ENCODE data around the gene CDKAL1.
"Not testable (repeated sequence)": the region's sequence is repeated elsewhere in the genome, so short reads cannot be mapped to it uniquely, and the experiment has no call there.

Gene CDKAL1

GRCh38 chr6:20538131-20538662 lies 3.9 kb downstream of the CDKAL1 start:
- Mint-ChIP-seq H3K27me3 (no peaks in the 10 kb centered on the region), H3K9me3 (no peaks in the 10 kb centered on the region), H3K4me3 (no peak overlapping the region), H3K36me3 (peaks cover 16% of the 10 kb centered on the region), H3K27ac (no peak overlapping the region), H3K4me1 (peaks cover 26% of the 10 kb centered on the region)
- DNase-seq (ENCODE audit: low spot score in 2 of 2) (no peak), ATAC-seq (ENCODE audit: low read depth) (no peak)

DNA sequence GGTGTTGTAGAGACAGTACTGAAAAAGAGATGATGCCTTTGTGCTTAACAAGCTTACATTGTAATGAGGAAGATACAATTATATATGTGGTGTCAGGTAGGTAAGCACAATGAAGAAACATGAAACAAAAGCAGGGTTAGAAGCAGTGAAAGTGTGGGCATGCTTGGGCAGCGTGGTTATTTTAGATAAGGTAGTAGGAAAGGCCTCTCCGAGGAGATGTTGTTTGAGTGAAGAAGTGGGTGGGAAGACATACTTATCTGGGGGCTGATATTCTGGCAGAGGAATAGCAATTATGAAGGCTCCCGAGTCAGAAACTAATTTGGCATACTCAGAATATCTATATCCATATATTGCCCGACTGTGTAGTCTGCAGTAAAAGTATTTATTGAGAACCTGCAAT lies 4.7 kb downstream of the CDKAL1 start:
- Mint-ChIP-seq H3K4me1 (peaks cover 26% of the 10 kb centered on the region), H3K36me3 (peaks cover 18% of the 10 kb centered on the region), H3K9me3 (no peaks in the 10 kb centered on the region), H3K4me3 (no peak overlapping the region), H3K27me3 (no peaks in the 10 kb centered on the region), H3K27ac (no peak overlapping the region)
- DNase-seq (ENCODE audit: low spot score in 2 of 2) (no peak), ATAC-seq (ENCODE audit: low read depth) (no peak)

DNA sequence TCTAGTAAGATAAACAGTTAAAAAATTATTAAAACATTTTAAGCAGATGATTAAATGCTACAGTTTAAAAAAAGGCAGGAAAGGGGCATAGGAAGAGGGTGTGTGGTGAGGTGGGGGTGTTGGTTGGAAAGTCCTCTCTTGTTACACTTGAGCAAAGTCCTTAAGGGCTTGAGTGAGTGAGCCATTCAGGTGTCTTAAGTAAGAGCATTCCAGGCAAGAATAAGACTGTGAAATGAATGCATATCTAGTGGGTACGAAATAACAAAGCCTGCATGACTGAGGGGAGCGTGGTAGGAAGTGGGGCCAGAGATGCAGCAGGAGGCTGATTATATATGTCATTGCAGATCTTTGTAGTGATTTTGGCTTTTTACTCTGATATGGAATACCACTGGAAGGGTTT lies 5.1 kb downstream of the CDKAL1 start:
- no peak overlapping the region for H3K27ac Mint-ChIP-seq
- ATAC-seq (ENCODE audit: low read depth) = no peak

DNA sequence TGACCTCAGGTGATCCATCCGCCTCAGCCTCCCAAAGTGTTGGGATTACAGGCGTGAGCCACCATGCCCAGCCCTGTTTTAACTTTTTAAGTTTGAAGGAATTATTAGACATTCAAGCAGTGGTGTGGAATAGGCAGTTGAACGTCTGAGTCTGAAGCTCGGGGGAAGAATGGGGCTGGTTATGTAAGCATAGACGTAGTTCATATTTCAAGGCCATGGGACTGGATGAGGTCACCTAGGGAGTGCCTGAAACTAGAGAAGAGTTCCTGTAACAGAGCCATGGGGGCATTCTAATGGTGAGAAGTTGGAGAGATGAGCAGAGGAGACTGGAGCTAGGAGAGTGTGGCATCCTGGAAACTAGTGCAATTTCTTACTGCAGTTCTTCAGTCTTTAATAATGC lies 6.4 kb downstream of the CDKAL1 start:
- DNase-seq (ENCODE audit: low spot score in 2 of 2) (no peak), ATAC-seq (ENCODE audit: low read depth) (no peak)
- H3K9me3 Mint-ChIP-seq = no peaks in the 10 kb centered on the region
- no peak overlapping the region for H3K27ac Mint-ChIP-seq
- H3K4me1 Mint-ChIP-seq = peaks cover 21% of the 10 kb centered on the region
- H3K4me3 Mint-ChIP-seq = no peak overlapping the region
- peaks cover 23% of the 10 kb centered on the region for H3K36me3 Mint-ChIP-seq
- H3K27me3 Mint-ChIP-seq = no peaks in the 10 kb centered on the region

More for the DNA sequence above, 5.1 kb downstream of the CDKAL1 start:
- Mint-ChIP-seq H3K4me1 (peaks cover 26% of the 10 kb centered on the region), H3K4me3 (no peak overlapping the region), H3K27me3 (no peaks in the 10 kb centered on the region), H3K36me3 (peaks cover 18% of the 10 kb centered on the region), H3K9me3 (no peaks in the 10 kb centered on the region)
- DNase-seq (ENCODE audit: low spot score in 2 of 2) = no peak

- no peak overlapping the region for H3K4me3 Mint-ChIP-seq
- DNase-seq (ENCODE audit: low spot score in 2 of 2) = no peak
- ATAC-seq (ENCODE audit: low read depth) = no peak
- no peaks in the 10 kb centered on the region for H3K9me3 Mint-ChIP-seq
- no peaks in the 10 kb centered on the region for H3K27me3 Mint-ChIP-seq
- peaks cover 26% of the 10 kb centered on the region for H3K36me3 Mint-ChIP-seq
- H3K27ac Mint-ChIP-seq = no peak overlapping the region
- H3K4me1 Mint-ChIP-seq = peaks cover 17% of the 10 kb centered on the region
Measured at GRCh38 chr6:20541382-20541781, 7.1 kb downstream of the CDKAL1 start.

- Mint-ChIP-seq H3K4me3 (no peak overlapping the region), H3K27me3 (no peaks in the 10 kb centered on the region), H3K36me3 (peaks cover 22% of the 10 kb centered on the region), H3K9me3 (no peaks in the 10 kb centered on the region), H3K27ac (no peak overlapping the region), H3K4me1 (peaks cover 14% of the 10 kb centered on the region)
- no peak for DNase-seq (ENCODE audit: low spot score in 2 of 2)
- no peak for ATAC-seq (ENCODE audit: low read depth)
Measured at GRCh38 chr6:20542927-20543602, 8.8 kb downstream of the CDKAL1 start.

- peaks cover 22% of the 10 kb centered on the region for H3K36me3 Mint-ChIP-seq
- H3K4me1 Mint-ChIP-seq = no peaks in the 10 kb centered on the region
- no peaks in the 10 kb centered on the region for H3K9me3 Mint-ChIP-seq
- no peak overlapping the region for H3K27ac Mint-ChIP-seq
- ATAC-seq (ENCODE audit: low read depth) = no peak
- no peak overlapping the region for H3K4me3 Mint-ChIP-seq
- no peaks in the 10 kb centered on the region for H3K27me3 Mint-ChIP-seq
- no peak for DNase-seq (ENCODE audit: low spot score in 2 of 2)
Measured at GRCh38 chr6:20548264-20548663, 14.0 kb downstream of the CDKAL1 start.

- not testable (repeated sequence) for DNase-seq (ENCODE audit: low spot score in 2 of 2); H3K4me3 Mint-ChIP-seq; H3K9me3 Mint-ChIP-seq; H3K27ac Mint-ChIP-seq; H3K27me3 Mint-ChIP-seq; ATAC-seq (ENCODE audit: low read depth); H3K4me1 Mint-ChIP-seq
- peaks cover 21% of the 10 kb centered on the region for H3K36me3 Mint-ChIP-seq
Measured at GRCh38 chr6:20549398-20549797, 15.1 kb downstream of the CDKAL1 start.

DNA sequence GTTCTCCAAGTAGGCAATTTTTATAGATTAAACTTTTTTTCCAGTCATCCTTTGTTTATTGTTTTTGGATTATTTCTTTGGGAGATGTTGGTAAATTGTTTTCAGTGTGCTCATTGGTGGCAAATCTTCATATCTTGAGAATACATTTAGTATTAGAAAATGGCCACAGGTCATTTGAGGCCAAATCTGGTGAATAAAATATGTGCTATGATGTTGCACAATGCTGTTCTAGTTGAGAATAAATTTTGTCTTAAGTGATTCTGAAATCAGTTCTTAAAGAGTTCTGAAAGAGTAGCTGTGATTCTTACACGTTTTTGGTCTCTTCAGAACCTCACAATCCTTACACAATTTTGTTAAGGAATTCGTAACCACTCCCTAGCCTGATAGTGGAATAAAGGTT lies 20.1 kb downstream of the CDKAL1 start:
- Mint-ChIP-seq H3K27ac (no peak overlapping the region), H3K4me1 (no peaks in the 10 kb centered on the region), H3K36me3 (peaks cover 12% of the 10 kb centered on the region), H3K9me3 (no peaks in the 10 kb centered on the region), H3K27me3 (no peaks in the 10 kb centered on the region), H3K4me3 (no peak overlapping the region)
- ATAC-seq (ENCODE audit: low read depth) (no peak), DNase-seq (ENCODE audit: low spot score in 2 of 2) (no peak)

GRCh38 chr6:20554817-20555216 lies 20.6 kb downstream of the CDKAL1 start:
- DNase-seq (ENCODE audit: low spot score in 2 of 2) = no peak
- Mint-ChIP-seq H3K4me3 (no peak overlapping the region), H3K9me3 (no peaks in the 10 kb centered on the region), H3K4me1 (no peaks in the 10 kb centered on the region), H3K27me3 (no peaks in the 10 kb centered on the region), H3K27ac (no peak overlapping the region), H3K36me3 (peaks cover 11% of the 10 kb centered on the region)
- ATAC-seq (ENCODE audit: low read depth) = no peak

GRCh38 chr6:20559924-20560551 lies 25.8 kb downstream of the CDKAL1 start:
- H3K27me3 Mint-ChIP-seq = no peaks in the 10 kb centered on the region
- ATAC-seq (ENCODE audit: low read depth) (no peak), DNase-seq (ENCODE audit: low spot score in 2 of 2) (no peak)
- no peaks in the 10 kb centered on the region for H3K4me1 Mint-ChIP-seq
- H3K36me3 Mint-ChIP-seq = peaks cover 7% of the 10 kb centered on the region
- no peak overlapping the region for H3K4me3 Mint-ChIP-seq
- H3K9me3 Mint-ChIP-seq = no peaks in the 10 kb centered on the region
- no peak overlapping the region for H3K27ac Mint-ChIP-seq

DNA sequence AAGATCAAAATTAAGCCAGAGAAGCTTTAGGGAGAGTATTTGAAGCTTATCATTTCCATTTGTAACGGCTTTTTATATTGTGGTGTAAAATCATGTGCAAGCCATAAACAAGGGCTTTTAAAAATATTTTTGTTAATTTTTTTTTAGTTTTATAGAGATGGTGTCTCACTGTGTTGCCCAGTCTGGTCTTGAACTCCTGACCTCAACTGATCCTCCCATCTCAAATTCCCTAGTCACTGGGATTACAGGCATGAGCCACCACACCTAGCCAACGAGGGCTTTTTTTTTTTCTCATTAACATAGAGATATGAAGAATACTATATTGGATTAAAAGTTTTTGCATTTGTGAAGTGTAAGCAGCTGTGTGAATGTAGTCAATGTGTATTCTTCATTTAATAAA lies 29.1 kb downstream of the CDKAL1 start:
- Mint-ChIP-seq H3K4me1 (no peaks in the 10 kb centered on the region), H3K27ac (no peak overlapping the region), H3K4me3 (no peak overlapping the region), H3K36me3 (peaks cover 10% of the 10 kb centered on the region), H3K9me3 (no peaks in the 10 kb centered on the region), H3K27me3 (no peaks in the 10 kb centered on the region)
- no peak for DNase-seq (ENCODE audit: low spot score in 2 of 2)
- ATAC-seq (ENCODE audit: low read depth) = no peak

GRCh38 chr6:20564269-20564668 lies 30.0 kb downstream of the CDKAL1 start:
- Mint-ChIP-seq H3K36me3 (peaks cover 10% of the 10 kb centered on the region), H3K4me3 (no peak overlapping the region), H3K27me3 (no peaks in the 10 kb centered on the region), H3K9me3 (no peaks in the 10 kb centered on the region), H3K4me1 (no peaks in the 10 kb centered on the region), H3K27ac (no peak overlapping the region)
- ATAC-seq (ENCODE audit: low read depth) = no peak
- DNase-seq (ENCODE audit: low spot score in 2 of 2) = peak in 1 of 2 donors; percentile 22

GRCh38 chr6:20564777-20565176 lies 30.5 kb downstream of the CDKAL1 start:
- Mint-ChIP-seq H3K4me1 (no peaks in the 10 kb centered on the region), H3K27me3 (no peaks in the 10 kb centered on the region), H3K9me3 (no peaks in the 10 kb centered on the region), H3K27ac (no peak overlapping the region), H3K4me3 (no peak overlapping the region), H3K36me3 (peaks cover 12% of the 10 kb centered on the region)
- DNase-seq (ENCODE audit: low spot score in 2 of 2) (no peak), ATAC-seq (ENCODE audit: low read depth) (no peak)

DNA sequence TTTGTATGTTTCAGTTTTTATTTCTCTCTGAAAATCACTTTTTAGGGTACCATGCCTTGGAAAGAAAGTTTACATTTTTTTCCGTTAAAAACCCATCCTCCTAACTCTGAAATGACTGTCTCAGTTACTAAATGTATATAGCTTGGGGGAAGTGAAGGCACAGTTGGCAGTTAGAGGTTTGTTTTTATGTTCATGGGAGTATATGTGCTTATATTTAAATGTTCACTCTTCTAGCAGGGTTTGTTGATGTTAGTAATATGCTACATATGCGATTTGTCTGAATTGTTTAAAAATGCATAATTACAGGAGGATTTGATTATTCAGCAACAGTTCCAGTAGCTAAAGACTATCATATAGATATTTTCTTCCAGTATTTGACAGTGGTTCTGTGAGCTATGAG lies 31.1 kb downstream of the CDKAL1 start:
- Mint-ChIP-seq H3K27ac (no peak overlapping the region), H3K4me3 (no peak overlapping the region)
- no peak for ATAC-seq (ENCODE audit: low read depth)

More for the DNA sequence above, 31.1 kb downstream of the CDKAL1 start:
- Mint-ChIP-seq H3K9me3 (no peaks in the 10 kb centered on the region), H3K27me3 (no peaks in the 10 kb centered on the region), H3K4me1 (no peaks in the 10 kb centered on the region), H3K36me3 (peaks cover 12% of the 10 kb centered on the region)
- no peak for DNase-seq (ENCODE audit: low spot score in 2 of 2)
